HG03342 (cell line): ENCODE measurements around the gene RFX3.
"Not testable (repeated sequence)": the region's sequence is repeated elsewhere in the genome, so short reads cannot be mapped to it uniquely, and the experiment has no call there.

Experiments
- ATAC-seq: cut with Tn5 transposase; IDR thresholded peaks from one replicate; pipeline ENCODE4 v1.9.1; 2021; ENCODE audit warnings: mild to moderate bottlenecking, moderate library complexity; ENCODE audit not compliant: unreplicated experiment

RFX3 gene

GRCh38 chr9:3361116-3361515 is 164.7 kb downstream of the RFX3 start:
- ATAC-seq: no peak

DNA sequence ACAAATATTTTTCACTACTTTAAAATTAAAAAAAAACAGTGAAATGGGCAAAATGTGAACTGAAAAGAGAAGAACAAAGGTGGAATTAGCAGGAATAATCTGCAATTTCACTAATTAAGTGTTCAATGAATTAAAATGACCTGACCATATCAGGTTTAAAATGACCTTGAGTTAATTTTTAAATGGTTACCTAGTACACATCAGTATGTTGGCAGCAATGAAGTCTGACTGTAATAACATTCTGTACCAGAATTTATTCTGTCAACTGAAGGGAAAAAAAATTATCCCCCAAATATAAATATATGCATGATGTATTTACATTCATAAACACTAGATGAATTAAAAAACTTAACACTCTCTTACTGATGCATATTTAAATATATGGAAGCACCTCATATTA is 165.6 kb downstream of the RFX3 start:
- ATAC-seq: no peak

- no peak for ATAC-seq
Measured at GRCh38 chr9:3359778-3360177, 166.0 kb downstream of the RFX3 start.

DNA sequence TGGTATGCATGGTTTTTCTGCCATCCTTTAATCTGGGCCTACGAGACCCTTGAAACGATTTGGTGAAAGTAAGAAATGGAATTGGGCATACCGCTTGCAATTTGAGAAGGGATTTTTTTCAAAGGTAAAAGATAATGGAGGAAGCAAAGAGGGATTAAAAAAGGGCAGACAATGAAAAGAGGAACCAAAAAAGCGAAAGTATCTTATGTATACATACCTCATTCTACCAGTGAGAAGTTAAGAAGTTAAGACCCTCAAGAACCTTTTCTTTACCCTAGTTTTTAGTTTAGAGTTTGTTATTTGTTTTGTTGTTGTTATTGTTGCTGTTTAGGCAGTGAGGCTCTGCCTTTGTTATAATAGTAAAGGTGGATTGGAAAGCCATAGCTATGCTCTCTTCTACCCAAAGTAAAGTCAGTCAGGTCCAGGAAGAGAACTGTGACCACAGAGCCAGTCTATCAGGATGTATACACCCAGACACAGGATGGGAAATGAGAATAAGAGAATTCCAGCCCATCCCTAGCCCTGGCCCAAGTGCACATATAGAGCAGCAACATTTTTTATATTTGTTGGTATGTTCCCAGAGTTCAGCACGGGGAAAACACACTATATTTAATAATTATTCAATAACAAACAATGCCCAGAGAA is 166.6 kb downstream of the RFX3 start:
- no peak for ATAC-seq

DNA sequence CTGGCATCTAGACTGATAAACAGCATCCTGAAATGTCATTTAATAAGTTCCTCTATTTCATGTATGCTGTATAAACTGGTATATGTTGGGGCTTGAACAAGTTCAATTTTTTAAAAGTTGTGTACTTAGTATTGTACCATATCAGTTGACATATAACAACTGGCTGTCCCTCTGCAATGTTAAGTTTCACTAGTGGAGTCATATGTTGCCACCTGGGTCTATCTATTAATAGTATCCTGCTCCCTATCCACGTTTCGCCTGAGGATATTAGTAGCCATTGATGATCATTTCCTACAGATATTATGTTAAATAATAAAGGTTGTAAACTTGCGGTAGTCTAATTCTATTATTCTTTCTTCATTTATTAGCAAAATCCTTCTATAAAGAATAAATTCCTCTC is 177.6 kb downstream of the RFX3 start:
- no peak for ATAC-seq

DNA sequence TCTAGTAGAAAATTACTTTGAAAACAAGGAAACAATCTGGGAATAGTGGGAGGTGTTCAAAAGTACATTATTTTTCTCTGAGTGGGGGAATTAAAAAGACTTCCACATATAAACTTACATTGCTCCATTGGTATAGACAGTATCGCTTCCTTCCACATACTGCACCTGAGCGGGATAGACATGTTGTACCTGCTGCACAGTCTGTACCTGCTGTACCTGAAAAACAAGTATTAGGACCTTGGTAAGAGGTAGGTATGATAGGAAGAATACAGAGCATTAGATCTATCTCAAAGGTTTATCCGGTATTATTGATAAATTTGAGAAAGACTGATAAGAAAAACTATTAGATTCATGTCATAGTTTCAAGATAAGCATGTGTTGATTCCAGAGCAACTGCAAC is 179.3 kb downstream of the RFX3 start:
- ATAC-seq: no peak

DNA sequence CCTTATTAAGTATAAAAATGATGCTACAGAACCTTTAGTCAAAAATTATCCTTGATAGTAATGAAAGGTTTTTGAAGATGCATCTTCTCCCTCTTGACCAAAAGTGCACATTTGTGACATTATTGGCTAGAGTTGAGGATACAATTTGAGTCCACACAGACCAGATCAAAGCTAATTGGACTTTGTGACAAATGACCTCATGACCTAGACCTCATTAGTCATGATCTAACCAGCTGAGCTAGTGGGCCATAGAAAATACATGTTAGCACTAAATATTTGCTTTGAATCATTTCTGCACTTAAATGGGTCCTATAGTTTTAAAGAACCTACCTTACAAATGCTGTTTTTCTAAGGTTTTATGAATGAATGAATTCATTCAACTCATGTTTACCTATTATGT is 182.1 kb downstream of the RFX3 start:
- ATAC-seq: no peak

DNA sequence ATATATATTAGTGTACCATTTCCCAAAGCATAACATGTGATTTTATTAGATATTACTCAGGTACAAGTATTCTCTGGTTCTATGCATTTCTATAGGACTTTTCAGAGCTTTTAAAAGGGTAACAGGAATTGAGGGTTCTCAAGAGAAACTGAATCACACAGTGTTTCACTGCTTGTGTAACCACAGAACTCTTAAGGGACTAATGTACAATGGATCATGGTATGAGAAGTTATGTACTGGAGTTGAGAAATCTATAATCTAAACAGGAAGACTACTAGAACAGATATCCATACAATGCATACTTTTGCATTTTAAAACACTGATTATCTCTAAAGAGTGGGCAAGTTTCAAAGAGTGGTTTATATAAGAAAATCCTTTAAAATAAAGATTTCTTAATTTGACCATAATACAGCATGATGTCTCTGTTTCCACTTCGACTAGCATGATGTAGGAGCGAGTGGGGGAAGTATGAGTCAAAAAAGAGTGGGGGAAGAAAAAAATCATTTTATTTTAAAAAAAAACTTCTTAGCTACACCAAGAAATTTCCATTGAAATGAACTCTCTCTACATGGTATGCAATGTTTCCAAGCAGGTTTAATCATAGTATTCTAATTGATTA is 183.5 kb downstream of the RFX3 start:
- ATAC-seq: no peak

GRCh38 chr9:3337515-3338225 is 188.1 kb downstream of the RFX3 start:
- no peak for ATAC-seq

GRCh38 chr9:3336951-3337350 is 188.8 kb downstream of the RFX3 start:
- ATAC-seq: no peak

GRCh38 chr9:3332802-3333201 is 193.0 kb downstream of the RFX3 start:
- ATAC-seq: no peak

GRCh38 chr9:3331801-3332200 is 194.0 kb downstream of the RFX3 start:
- no peak for ATAC-seq

GRCh38 chr9:3330792-3331420 is 194.9 kb downstream of the RFX3 start:
- ATAC-seq: no peak

DNA sequence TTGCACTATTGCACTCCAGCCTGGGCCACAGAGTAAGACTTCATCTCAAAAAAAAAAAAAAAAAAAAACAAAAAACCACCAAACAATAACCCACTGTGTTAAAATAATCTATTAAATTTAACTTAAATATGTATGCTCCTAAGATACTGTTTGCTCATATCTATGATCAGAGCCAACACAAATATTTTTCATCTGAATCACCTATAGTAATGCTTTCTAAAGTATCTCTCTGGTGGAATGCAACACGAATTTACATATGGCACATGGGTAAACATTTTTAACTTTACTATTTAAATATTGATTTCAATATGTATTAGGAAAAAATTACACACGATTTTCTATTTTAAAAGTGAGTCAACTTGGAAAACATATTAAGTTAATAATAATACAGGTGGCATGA is 196.4 kb downstream of the RFX3 start:
- no peak for ATAC-seq

GRCh38 chr9:3323714-3324113 is 202.1 kb downstream of the RFX3 start:
- no peak for ATAC-seq

DNA sequence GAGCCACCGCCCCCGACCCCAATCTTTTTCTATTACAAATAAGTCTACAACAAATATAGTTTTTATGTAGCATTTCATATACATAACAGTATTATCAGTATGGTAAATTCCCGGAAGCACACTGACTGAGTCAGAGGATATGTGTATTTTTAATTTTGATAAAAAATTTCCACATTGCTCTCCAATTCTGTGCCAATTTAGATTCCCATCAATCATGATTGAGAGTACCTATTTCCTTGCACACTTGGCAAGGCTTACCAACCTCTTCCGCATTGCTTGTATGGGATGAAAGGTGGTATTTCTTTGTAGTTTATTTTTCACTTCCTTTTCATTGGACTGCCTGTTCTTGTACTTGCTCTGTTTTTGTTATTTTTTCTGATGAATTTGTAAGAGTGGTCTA is 204.6 kb downstream of the RFX3 start:
- no peak for ATAC-seq

- ATAC-seq: not testable (repeated sequence)
Measured at GRCh38 chr9:3312595-3312994, 213.2 kb downstream of the RFX3 start.

GRCh38 chr9:3308609-3309008 is 217.2 kb downstream of the RFX3 start:
- no peak for ATAC-seq

GRCh38 chr9:3304388-3304787 is 221.4 kb downstream of the RFX3 start:
- not testable (repeated sequence) for ATAC-seq

- peak; percentile 99 for ATAC-seq
Measured at GRCh38 chr9:3299872-3300271, 225.9 kb downstream of the RFX3 start.

GRCh38 chr9:3296536-3296935 is 229.3 kb downstream of the RFX3 start:
- no peak for ATAC-seq

DNA sequence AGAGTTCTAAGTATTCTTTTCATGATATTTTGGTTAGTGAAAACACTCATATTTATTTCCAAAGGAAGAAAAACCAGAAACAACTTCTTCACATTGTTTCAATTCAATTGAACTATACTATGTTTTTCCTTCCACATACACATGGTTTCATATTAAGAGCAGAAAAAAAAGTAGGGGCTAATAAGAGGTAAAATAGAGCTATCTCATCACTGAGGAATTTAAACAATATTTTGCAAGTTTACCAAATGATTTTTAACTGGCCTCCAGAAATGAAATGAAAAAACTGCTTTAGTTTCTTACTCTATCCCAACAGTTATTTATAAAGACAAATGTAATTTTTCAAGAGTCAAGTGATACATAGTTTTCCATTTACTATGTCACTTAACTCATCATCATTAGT is 233.5 kb downstream of the RFX3 start:
- no peak for ATAC-seq
